Left lung (tissue), 10 donors: ENCODE results near the gene PTPRN2. TPM values are rescaled to one million over a fixed set of nuclear protein-coding genes. Genes with fewer than 3 reads are reported as not detected.
"Not testable (repeated sequence)": the region's sequence is repeated elsewhere in the genome, so short reads cannot be mapped to it uniquely, and the experiment has no call there.

Experiments
- ATAC-seq: fragments of 200-7000 bp; cut with Tn5 transposase; one replicate; pipeline ENCODE4 v1.9.1; 2020; ENCODE audit warnings: moderate library complexity
- DNase-seq, 4 donors: peaks; one replicate each; pipeline ENCODE4 v3.0.0-alpha.2; 2013 to 2020
- H3K27ac ChIP-seq, 2 donors: fragments of 200-600 bp; sonication (generic) in 1 of 2; one replicate each; pipeline versions ENCODE4 v1.5.0 to v1.8.0; 2020 to 2021
- H3K27me3 ChIP-seq, 2 donors: fragments of 200-600 bp; sonication (generic) in 1 of 2; one replicate each; pipeline versions ENCODE4 v1.5.0 to v1.8.0; 2020 to 2021
- H3K36me3 ChIP-seq, 2 donors: fragments of 200-600 bp; sonication (generic) in 1 of 2; one replicate each; pipeline versions ENCODE4 v1.5.0 to v1.8.0; 2020 to 2021
- H3K4me1 ChIP-seq, 2 donors: fragments of 200-600 bp; one replicate each; pipeline ENCODE4 v1.8.0; 2021
- H3K4me3 ChIP-seq, 2 donors: fragments of 200-600 bp; sonication (generic) in 1 of 2; one replicate each; pipeline versions ENCODE4 v1.5.0 to v1.8.0; 2020 to 2021; ENCODE audit warnings: mild to moderate bottlenecking in 1 of 2
- H3K9me3 ChIP-seq, 2 donors: fragments of 200-600 bp; sonication (generic) in 1 of 2; one replicate each; pipeline versions ENCODE4 v1.5.0 to v1.8.0; 2020 to 2021
- CTCF ChIP-seq, 2 donors: fragments of 200-600 bp; sonication (generic) in 1 of 2; IDR thresholded peaks; one replicate each; pipeline versions ENCODE4 v1.5.0 to v1.8.0; 2021; ENCODE audit warnings: antibody characterized with exemption in 2 of 2
- intact Hi-C, 2 donors: fragments of 100-400 bp; cut with DNase I; formaldehyde crosslinking; loops; one replicate each; pipeline versions ENCODE4 v1.11.2 to v1.14.2; 2022
- polyA plus RNA-seq, 6 donors: library from polyadenylated mRNA; unstranded; fragments of 120-200 nt; gene quantifications; one replicate each; pipeline ENCODE4 v1.2.1, GENCODE V29; 2013; ENCODE audit not compliant: insufficient read length in 6 of 6
- total RNA-seq, 2 donors: library from RNA; stranded (reverse); fragmentation: NEBNext Ultra II Directional; extraction: Animal tissue kit (Norgen Biotek cat#: 25700); gene quantifications; one replicate each; pipeline ENCODE4 v1.2.1, GENCODE V29; 2021
- donor health status: DM: no; HTN: yes; CAD: no.
- donor health status: DM: no; HTN: no; CAD: no.

Gene PTPRN2
- total and polyA plus RNA-seq, 8 donors, result 4.0 to 7.8 (median 6.8) TPM

DNA sequence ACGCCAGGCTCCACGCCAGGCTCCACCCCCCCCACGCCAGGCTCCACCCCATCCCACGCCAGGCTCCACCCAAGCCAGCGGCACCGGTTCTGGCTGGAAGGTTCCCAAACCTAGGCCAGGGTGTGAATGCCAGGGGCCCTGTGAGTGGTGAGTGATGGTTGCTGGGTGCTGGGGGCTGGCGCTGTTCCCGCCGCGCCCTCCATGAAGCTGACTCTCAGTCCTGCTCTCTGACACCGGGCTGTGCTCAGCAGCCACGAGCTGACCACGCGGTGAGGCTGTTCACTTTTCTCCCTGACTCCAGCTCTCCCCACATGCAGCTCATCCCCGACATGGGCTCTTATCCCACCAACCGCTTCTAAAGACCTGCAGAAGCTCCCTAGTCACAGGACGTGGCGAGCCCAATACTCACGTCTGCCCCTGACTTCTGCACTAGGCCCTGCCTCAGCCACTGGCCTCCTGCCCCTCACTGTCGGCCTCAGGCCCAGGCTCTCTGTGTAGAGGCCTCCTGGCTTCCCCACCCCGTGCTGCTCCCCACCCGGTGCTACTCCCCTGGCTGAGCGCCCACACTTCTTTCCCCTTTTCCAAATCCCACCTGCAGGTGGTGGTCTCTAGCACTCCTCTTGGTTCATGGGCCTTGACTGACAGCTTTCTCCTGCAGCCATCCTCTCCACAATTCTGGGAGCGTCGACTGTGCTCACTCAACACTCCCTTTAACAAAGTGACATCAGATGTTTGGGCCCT, 603.0 kb downstream of the PTPRN2 start:
- DNase-seq (no peak), ATAC-seq (no peak)
- Histone ChIP-seq H3K27me3 (peaks cover 0 to 10% of the 10 kb centered on the region in 2 donors), H3K36me3 (no peaks in the 10 kb centered on the region), H3K9me3 (no peaks in the 10 kb centered on the region), H3K4me1 (no peaks in the 10 kb centered on the region), H3K4me3 (no peak overlapping the region), H3K27ac (no peak overlapping the region)
- no peak for TF ChIP-seq CTCF (IDR thresholded peaks at IDR 0.05)
- intact Hi-C loops, result no loop called here

DNA sequence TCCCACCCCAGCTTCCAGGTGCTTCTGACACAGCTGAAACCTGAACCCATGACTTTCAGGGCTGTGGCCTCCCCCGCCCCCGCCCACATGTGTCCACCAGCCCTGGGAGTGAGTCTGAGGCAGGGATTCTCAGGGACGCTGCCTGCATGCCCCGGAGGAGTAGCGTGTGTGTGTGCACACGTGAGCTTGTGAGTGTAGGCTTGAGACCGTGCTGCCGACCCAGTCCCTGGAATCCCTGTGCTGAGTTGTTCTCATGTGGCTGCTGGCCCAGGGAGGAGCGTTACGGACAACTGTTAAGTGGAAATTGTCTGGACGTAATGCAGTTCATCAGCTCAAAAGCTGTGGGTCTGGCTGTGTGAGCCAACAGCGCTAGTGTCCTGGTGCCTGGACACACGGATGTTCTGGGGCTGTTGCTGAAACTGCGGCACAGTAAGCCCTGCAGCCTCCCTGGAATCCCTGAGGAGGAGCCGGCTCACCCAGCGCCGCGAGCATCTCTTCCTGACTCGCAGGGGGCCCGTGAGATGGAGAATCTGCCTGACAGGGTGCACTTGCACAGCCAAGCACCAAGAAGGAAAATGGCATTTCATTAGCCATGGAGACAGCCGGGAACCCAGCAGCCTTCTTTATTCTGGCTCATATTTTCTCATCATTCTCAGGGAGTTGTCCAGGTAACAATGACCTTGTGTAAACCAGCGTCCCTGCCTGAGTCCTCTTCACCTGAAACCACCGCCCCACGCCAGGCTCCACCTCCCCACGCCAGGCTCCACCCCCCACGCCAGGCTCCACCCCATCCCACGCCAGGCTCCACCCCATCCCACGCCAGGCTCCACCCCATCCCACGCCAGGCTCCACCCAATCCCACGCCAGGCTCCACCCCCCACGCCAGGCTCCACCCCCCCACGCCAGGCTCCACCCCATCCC, 603.9 kb downstream of the PTPRN2 start:
- H3K27ac ChIP-seq, result no peak overlapping the region
- H3K27me3 ChIP-seq, result peaks cover 0 to 15% of the 10 kb centered on the region in 2 donors
- H3K4me1 ChIP-seq, result no peaks in the 10 kb centered on the region
- H3K9me3 ChIP-seq, result no peaks in the 10 kb centered on the region
- H3K36me3 ChIP-seq, result no peaks in the 10 kb centered on the region
- TF ChIP-seq CTCF (IDR thresholded peaks at IDR 0.05), result no peak
- no peak overlapping the region for H3K4me3 ChIP-seq
- ATAC-seq (no peak), DNase-seq (no peak)
- intact Hi-C loops, result no loop called here

DNA sequence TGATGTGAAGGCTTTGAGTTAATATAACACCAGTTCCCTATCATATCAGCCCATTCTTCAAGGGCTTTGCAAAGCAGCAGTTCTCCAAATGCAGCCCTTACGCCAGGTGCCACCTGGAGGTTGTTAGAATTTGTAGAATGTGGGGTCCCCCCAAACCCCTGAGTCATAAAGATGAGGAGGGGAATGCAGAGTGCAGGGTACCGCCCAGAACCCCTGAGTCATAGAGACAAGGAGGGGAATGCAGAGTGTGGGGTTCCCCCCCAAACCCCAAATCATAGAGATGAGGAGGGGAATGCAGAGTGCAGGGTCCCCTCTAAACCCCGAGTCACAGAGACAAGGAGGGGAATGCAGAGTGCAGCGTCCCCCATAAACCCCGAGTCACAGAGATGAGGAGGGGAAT, 605.8 kb downstream of the PTPRN2 start:
- ATAC-seq, result no peak
- TF ChIP-seq CTCF (IDR thresholded peaks at IDR 0.05), result no peak

GRCh38 chr7:157980774-157981173, 606.8 kb downstream of the PTPRN2 start:
- no peak for TF ChIP-seq CTCF (IDR thresholded peaks at IDR 0.05)
- no peak overlapping the region for H3K27ac ChIP-seq
- no peaks in the 10 kb centered on the region for H3K4me1 ChIP-seq
- H3K36me3 ChIP-seq, result no peaks in the 10 kb centered on the region
- peaks cover 0 to 5% of the 10 kb centered on the region in 2 donors for H3K9me3 ChIP-seq
- peaks cover 0 to 6% of the 10 kb centered on the region in 2 donors for H3K27me3 ChIP-seq
- intact Hi-C loops, result no loop called here
- DNase-seq (no peak), ATAC-seq (no peak)
- H3K4me3 ChIP-seq, result no peak overlapping the region

More for the DNA sequence above, 605.8 kb downstream of the PTPRN2 start:
- H3K4me3 ChIP-seq, result no peak overlapping the region
- H3K36me3 ChIP-seq, result no peaks in the 10 kb centered on the region
- DNase-seq, result no peak
- intact Hi-C loops, result no loop called here
- no peaks in the 10 kb centered on the region for H3K4me1 ChIP-seq
- H3K27me3 ChIP-seq, result peaks cover 0 to 6% of the 10 kb centered on the region in 2 donors
- H3K9me3 ChIP-seq, result no peaks in the 10 kb centered on the region
- no peak overlapping the region for H3K27ac ChIP-seq

DNA sequence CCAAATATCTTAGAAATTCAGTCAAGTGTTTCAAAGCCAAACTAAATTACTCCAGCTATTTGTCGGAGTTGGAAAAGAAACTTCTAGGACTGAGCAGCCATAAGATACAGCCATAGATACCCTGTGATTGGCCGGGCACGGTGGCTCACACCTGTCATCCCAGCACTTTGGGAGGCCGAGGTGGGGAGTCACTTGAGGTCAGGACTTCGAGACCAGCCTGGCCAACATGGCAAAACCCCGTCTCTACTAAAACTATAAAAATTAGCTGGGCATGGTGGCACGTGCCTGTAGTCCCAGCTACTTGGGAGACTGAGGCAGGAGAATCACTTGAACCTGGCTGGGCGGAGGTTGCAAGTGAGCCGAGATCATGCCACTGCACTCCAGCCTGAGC, 607.3 kb downstream of the PTPRN2 start:
- H3K27ac ChIP-seq, H3K4me3 ChIP-seq, H3K9me3 ChIP-seq, DNase-seq, H3K36me3 ChIP-seq, H3K4me1 ChIP-seq, H3K27me3 ChIP-seq, ATAC-seq, intact Hi-C loops: not testable (repeated sequence)
